ENCODE data around the gene SLC5A10.
"Not testable (repeated sequence)": the region's sequence is repeated elsewhere in the genome, so short reads cannot be mapped to it uniquely, and the experiment has no call there.

The SLC5A10 gene

DNA sequence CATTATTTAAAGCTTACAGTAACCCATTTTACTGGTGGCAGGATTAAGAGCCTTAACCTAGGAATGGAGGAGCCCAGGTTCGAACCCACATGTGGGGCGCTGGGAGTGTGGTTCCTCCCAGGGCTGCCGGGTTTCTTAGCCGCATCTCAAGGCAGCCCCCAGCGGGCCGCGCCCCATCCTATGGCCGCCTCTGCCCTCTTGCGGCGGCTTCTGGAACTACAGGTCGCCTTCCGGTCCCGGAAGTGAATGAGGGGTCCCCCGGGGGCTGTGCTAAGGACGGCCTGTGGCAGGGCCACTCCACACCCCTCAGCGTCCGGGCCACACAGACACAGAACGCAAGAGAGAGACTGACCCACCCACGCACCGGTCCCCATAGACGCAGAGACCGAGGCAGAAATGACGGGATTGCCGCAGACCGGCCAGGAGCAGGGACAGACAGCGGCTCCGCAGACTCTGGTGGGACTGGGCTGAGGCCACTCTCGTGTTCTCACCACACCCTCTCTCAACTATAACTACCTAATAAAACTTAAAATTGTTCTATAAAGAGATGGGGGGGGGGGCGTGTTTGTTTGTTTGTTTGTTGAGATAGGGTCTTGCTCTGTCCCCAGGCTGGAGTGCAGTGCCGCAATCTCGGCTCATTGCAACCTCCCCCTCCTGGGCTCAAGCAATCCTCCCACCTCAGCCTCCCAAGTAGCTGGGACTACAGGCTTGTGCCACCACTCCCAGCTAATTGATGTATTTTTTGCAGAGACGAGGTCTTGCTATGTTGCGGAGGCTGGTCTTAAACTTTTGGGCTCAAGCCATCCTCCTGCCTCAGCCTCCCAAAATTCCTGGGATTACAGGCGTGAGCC is 118.6 kb downstream of the SLC5A10 start:
- not testable (repeated sequence) for FAIRE-seq; DNase-seq (ENCODE audit: extremely low spot score, insufficient read length, low read depth)
